GM21515 (cell line): Measurements from ENCODE around the gene SLC22A5.
A peak's percentile ranks its signal among the peaks of the same experiment; 100 is the strongest.

ENCODE experiments used
- ATAC-seq: cut with Tn5 transposase; IDR thresholded peaks from one replicate; pipeline ENCODE4 v1.9.1; 2021; ENCODE audit not compliant: unreplicated experiment

Gene SLC22A5

DNA sequence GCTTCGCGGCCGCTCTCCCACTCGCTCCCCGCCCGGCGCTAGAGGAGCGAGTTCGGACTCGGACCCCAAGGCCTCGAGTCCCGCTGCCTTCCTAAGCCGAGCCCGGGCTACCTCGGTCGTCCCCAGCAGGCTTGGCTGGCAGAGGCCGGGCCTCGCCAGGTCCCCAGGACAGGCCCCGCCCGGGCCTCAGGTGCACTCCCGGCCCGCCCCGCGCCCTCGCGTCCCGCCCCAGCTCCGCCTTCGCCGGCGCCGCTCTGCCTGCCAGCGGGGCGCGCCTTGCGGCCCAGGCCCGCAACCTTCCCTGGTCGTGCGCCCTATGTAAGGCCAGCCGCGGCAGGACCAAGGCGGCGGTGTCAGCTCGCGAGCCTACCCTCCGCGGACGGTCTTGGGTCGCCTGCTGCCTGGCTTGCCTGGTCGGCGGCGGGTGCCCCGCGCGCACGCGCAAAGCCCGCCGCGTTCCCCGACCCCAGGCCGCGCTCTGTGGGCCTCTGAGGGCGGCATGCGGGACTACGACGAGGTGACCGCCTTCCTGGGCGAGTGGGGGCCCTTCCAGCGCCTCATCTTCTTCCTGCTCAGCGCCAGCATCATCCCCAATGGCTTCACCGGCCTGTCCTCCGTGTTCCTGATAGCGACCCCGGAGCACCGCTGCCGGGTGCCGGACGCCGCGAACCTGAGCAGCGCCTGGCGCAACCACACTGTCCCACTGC is at the start of gene SLC22A5:
Gene SLC22A5 (plus strand): TSS at position 237 of the 707 bp plus-strand sequence. CDS start 263 bp downstream, at position 500.
- ATAC-seq: peak; percentile 93

DNA sequence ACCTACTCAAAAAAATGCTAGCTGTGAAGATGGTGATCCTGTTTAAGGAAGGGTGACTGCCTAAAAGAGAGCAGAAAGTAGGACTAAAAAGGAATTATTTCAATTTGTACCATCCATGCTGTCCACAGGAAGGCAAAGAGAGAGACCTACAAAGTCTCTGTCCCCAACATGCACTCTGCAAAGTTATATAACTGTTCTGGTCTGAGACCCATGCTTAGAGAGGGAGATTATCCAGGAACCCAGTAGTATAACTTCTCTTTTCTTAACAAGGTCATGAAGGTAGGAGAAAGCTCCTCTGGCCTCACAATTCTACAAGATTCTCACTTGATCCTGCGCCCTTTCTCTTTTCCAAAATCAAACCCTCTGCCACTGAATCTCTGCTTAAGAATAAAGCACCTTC is 49.5 kb upstream of the SLC22A5 start:
- ATAC-seq: no peak

DNA sequence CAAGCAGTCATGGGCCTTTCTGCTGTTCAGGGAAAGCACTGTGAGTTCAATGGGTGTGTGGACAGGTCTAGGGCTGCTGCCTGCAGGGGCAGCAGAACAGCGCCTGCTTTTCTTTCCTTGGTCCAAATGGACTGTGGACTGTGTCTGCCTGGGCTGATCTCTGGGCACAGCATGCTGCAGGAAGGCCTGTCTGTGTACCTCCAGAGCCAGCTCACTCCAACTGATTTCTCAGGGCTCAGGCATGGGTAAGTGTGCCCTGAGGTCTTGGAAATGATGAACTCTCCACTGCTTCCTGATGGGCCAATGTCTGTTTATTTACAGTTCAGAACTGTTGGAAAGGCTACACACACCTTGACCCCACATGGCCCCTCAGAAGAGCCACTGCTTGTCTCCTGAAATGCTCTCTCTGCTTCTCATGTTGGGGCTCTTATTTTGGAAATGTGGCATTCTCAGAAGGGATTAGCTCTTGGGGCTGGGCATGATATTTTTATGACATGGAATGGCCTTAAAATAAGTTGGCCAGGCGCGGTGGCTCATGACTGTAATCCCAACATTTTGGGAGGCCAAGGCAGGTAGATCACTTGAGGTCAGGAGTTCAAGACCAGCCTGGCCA is 48.3 kb upstream of the SLC22A5 start:
- ATAC-seq: no peak

DNA sequence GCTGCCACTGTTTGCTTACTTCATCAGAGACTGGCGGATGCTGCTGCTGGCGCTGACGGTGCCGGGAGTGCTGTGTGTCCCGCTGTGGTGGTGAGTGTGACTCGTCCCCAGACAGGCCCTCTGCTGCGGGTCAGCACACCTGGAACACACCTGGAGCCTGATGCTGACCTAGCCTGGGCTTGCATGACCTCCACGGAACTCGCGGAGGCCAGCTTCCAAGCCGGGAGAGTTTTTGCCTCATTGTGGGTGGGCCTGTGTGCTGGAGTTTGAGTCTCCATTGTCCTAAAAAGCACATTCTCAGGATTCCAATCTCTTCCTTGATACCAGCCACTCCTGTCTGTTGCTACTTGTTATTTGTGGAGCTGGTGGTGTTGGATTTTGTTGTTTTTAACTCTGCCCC is 47.2 kb upstream of the SLC22A5 start:
- ATAC-seq: no peak

DNA sequence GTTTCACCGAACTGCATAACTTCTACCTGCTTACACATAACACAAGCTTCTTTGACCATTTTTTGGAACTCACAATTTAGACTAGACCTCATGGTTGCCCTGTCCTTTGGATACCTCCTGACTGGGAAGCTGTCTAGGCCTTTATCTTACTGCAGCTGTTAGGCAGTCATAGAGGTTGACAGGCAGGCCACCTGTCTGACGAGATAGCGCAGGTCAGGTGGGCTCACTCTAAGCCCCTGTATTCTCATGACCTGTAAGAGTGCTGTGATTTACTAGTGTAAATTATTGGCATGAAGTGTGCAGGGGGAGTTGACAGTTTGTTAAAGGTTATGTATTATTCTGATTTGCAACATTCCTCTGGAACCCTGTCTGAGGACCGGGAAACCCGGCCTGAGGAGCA is 46.3 kb upstream of the SLC22A5 start:
- ATAC-seq: no peak

DNA sequence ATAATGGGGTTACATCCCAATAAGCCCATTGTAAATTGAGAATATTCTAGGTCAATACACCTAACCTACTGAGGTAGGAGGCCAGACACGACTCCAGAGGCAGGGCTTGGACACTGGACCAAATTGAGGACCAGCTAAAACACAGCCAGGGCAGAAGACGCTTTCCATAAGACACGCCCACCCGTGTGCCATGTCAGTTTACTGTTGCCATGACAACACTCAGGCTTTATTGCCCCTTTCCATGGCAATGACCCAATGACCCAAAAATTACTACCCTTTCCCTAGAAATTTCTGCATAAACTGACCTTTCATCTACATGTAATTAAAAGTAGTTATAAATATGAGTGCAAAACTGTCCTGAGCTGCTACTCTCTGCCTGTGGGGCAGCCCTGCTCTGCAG is 43.8 kb upstream of the SLC22A5 start:
- no peak for ATAC-seq

DNA sequence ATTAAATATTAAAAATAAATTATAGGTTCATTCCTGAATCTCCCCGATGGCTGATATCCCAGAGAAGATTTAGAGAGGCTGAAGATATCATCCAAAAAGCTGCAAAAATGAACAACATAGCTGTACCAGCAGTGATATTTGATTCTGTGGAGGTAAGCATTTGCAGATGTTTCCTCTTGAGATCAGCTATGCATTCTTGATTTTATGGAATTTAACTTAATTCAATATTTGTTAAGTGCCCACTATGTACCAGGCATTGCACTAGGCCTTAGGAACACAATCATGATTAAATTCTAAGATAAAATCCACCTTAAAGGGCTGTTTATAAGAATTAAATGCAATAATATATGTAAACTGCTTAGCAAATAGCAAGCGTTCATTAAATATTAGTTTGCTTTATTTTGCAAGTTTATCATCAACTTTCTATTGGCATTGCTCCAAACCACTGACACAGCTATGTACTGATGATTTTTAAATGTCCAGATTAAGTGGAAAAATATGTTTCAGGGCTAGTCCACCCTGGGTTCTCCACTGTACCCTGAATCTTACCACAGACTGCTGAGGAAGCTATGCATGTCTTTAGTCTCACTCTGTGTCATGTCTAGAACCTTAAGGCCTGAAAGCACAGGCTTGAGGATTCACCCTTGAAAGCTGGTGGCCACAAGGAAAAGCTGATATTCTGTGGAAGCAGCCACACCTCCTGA is 42.1 kb upstream of the SLC22A5 start:
- no peak for ATAC-seq

DNA sequence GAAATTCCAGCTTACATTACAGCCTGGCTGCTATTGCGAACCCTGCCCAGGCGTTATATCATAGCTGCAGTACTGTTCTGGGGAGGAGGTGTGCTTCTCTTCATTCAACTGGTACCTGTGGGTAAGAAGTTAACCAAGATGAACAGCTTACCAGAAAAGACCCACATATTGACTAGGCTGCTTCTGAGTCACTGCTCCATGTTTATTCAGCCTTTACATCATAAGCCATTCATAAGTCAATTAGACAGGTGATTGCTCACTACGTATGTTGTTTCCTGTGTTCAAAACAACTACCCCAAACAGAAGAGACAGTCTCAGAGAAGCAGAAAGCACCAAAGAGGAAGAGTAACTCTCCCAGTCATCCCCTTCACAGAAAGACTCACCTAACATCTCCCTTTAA is 34.7 kb upstream of the SLC22A5 start:
- no peak for ATAC-seq

DNA sequence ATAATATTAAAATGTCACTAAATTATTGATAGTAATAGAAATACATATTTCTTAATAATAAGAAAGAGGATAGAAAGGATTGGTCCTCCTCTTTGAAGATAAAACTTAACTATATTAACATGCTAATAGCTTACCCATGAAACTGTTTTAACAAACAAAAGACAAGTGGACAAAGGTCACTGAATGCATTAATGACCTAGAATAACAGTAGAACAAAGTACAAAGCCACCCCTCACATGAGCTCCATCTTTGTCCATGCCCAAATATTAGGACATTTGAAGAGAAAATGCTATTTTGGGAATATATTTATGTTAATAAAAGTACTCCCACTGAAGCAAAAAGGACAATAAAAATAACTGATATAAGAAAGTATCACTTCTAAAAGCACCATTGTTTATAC is 34.1 kb upstream of the SLC22A5 start:
- ATAC-seq: no peak

DNA sequence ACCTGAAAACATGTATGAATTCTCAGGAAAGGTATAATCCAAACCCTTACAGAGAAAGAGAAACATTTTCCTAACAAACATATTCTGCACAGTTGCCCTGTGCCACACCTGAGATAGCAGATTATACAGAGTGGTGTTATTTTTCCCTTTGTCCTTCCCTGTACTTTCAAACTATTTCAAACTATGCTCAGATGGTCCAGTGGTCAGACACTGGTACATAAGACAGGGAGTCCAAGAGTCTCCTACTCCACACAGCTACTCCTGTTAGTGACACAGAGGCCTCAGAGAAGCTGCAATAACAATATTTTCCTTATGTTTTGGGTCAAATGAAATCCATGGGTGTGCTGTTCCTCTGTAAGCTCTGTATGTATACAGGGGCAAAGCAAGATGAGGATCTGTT is 30.0 kb upstream of the SLC22A5 start:
- no peak for ATAC-seq

DNA sequence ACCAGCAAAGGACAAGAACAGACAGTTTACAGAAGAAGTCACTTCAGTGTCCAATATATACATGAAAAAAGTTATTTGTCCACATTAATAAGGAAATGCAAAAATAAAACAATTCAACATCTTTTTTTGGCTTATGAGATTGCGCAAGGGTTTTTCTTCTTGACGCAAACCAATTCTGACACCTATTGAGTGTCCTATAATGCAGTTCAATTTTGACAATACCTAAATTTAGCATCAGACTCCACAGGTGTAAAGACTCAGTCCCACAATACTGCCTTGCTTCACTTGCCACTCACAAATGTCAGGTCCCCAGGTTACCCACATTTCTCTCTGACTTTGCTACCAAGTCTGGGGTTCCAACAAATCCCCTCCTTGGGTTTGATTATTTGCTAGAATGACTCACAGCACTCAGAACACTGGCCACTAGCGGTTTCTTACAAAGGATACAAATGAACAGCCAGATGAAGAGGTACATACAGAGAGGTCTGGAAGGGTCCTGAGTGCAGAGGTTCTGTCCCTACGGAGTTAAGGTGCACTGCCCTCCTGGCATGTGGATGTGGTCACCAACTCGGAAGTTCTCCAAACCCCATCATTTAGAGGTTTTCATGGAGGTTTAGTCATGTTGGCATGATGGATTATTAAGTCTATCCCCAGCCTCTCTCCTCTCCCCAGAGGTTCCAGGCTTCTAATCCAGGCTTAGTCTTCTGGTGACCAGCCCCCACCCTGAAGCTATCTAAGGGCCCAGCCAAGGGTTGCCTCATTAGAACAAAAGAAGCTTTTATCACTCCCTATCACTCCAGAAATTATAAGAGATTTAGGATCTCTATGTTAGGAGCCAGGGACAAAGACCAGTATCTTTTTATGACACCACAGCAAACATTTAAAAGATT is 27.0 kb upstream of the SLC22A5 start:
- no peak for ATAC-seq

DNA sequence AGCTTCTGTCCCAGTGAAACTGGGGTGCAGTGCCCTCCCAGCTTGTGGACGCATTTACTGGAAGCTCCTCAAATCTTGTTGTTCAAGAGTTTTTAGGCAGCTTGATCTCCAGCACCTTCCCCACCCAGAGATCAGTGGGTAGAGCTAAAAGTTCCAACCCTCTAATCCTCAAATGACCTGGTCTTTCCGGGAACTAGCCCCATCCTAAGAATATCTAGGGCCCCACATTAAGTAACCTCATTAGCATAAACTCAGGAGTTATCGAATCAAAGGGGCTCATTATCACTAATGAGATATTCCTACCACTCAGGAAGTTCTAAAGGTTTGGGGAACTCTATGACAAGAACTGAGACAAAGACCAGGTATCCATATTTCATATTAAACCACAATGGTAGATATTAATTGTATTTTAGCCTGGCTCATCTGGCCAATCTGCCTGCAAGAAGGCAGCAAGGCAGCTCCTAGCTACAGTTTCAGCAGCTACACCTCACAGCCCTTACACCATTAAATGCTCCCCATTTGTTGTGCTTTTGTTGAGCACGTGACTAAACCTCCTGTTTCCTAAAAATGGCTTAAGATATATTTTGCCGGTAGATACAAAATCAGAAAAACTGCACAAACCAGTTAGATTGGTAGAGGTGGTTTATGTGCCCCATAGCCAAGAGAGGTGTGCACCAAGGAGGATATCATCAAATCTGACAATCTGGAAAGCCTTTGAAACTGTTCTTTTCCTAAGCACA is 24.6 kb upstream of the SLC22A5 start:
- no peak for ATAC-seq

DNA sequence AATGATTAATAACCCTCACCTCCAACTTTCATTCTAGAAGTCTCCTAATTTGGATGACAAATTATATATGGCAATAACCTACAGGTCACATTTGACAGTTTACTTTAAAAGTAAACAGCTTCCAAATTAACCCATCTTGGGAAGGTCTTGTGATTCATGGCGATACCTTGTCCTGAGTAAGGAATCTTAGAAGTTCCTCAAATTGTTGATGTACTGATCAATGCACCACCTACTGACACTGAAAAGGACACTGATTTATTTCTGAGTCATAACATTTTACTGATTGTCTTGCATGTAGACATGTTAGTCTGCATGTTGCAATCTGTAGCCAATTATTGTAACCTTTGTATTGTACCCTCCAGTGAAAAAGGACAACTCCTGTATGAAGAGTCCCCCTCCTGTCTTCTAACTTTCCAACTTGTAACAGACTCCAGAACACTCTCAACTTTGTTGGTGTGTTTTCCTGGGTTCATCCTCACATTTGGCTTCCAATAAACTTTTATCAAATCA is 16.0 kb upstream of the SLC22A5 start:
- no peak for ATAC-seq

DNA sequence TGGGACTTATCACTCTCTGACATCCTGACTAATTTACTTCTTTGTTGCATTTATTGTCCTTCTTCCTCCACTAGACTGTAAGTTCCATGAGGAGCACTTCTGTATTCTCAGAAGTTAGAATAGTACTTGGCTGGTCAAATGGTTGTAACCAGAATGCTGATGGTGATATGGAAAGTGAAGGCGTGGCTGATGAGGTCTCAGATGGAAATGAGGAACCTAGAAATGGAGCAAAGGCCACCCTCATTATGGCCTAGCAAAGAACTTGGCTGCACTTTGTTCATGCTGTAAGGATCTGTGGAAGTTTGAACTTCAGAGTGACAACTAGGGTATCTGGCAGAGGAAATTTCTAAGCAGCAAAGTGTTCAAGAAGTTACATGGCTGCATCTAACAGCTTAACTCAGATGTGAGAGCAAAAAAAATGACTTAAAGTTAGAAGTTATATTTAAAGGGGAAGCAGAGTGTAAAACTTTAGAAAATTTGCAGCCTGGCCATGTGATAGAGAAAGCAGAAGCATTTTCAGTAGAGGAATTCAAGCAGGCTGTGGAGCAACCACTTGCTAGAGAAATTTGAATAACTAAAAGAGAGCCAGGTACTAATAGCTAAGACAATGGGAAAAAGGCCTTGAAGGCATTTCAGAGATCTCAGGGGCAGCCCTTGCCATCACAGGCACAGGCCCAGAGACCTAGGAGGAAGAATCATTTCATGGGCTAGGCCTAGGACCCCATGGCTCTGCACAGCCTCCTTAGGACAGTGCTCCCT is 14.9 kb upstream of the SLC22A5 start:
- ATAC-seq: no peak

DNA sequence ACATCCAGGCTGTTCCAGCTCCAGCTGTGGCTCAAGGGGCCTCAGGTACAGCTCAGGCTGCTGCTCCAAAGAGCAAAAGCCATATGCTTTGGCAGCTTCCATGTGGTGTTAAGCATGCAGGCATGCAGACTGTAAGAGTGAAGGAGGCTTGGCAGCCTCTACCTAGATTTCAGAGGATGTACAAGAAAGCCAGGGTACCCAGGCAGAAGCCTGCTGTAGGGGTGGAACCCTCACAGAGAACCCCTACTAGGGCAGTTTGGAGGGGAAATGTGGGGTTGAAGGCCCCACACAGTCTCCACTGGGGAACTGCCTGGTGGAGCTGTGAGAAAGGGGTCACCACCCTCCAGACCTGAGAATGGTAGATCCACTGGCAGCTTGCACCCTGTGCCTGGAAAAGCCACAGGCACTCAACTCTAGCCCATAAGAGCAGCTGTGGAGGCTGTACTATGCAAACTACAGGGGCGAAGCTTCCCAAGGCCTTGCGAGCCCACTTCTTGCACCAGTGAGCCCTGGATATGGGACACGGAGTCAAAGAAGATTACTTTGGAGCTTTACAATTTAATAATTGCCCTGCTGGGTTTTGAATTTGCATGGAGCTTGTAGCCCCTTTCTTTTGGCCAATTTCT is 14.3 kb upstream of the SLC22A5 start:
- ATAC-seq: no peak

DNA sequence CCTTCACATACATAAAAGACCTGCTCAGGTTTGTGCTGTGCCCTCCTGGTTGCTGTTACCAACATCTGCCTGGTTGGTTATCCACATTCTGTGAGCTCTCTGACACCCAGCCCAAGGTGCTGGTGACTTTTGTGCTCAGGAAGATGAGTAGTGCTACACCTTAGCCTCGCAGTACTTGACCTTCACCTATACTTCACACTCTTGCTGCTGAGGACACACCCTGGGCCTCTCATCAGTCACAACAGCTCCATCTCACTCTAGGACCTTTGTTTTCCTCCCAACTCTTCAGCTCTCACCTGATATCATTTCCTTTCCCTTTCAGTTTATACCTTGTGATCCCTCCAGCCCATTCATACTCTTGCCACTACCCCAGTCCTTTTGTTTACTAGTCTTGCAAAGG is 10.7 kb upstream of the SLC22A5 start:
- no peak for ATAC-seq

DNA sequence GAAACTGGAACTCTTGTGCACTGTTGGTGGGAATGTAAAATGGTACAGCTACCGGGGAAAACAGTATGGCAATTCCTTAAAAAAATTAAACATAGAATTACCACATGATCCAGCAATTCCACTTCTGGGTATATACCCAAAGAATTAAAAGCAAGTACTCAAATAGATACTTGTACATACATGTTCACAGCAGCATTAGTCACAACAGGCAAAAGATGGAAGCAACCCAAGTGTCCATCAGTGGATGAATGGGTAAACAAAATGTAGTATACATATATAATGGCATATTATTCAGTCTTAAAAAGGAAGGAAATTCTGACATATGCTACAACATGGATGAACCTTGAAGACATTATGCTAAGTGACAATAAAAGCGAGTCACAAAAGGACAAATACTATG is 7.4 kb upstream of the SLC22A5 start:
- ATAC-seq: no peak

DNA sequence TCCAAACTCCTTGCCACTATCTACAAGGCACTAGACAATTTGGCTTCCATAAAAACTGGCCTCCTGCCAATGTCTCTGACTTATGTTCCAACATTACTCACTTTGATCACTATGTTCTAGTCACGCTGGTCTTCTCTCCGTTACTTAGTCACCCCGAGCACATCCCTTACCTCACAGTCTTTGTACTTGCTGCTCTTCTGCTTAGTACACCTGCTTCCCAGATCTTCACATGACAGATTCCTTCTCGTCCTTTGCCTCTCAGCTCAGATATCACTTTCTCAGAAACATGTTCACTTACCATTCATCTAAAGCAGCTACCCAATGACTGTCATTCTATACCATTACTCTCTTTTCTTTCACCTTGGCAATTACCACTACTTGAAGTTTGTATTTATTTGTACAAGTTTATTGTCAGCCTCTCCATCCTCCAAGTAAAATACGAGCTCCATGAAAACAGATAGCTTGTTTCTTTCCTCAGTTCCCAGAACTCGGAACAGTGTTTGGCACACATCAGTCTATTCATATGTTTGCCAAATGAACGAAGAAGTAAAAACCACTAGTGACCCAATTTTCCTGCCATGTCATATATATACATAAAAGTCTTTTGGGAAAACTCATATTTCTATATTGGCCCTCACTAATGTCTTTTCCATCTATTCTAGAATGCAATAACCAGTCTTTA is 5.9 kb upstream of the SLC22A5 start:
- no peak for ATAC-seq

DNA sequence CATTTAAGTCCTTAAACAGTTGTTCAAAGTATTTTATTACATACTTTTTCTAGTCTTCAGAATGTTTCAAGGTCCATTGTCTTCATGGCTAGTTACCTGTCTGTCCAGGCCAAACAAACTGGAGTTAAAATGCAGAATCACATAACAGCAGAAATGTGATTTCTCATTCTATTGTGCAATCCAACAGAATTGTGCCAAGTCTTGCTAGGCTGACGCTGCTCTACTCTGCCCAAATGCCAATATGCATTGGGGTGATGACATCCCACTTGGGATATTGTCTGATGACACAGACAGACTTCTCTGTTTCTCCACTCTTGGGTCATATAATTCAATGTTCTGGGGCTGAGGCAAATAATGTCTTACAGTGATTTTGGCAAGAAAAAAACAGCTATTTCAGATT is 5.2 kb upstream of the SLC22A5 start:
- no peak for ATAC-seq
